Left ventricle myocardium inferior (tissue), 1 donor: ENCODE results near the gene CHID1. TPM values are rescaled to one million over a fixed set of nuclear protein-coding genes. Genes with fewer than 3 reads are reported as not detected.

Experiments used
- DNase-seq: peaks from one replicate; pipeline ENCODE4 v3.0.0-alpha.2; 2020
- H3K27ac ChIP-seq: fragments of 200-600 bp; replicated peaks from 2 replicates; pipeline ENCODE4 v1.8.0; 2021
- H3K27me3 ChIP-seq: fragments of 200-600 bp; 2 replicates; pipeline ENCODE4 v1.8.0; 2021; ENCODE audit warnings: low read depth
- H3K36me3 ChIP-seq: fragments of 200-600 bp; 2 replicates; pipeline ENCODE4 v1.8.0; 2021
- H3K4me1 ChIP-seq: fragments of 200-600 bp; 2 replicates; pipeline ENCODE4 v1.8.0; 2021
- H3K4me3 ChIP-seq: fragments of 200-600 bp; 2 replicates; pipeline ENCODE4 v1.8.0; 2021; ENCODE audit warnings: mild to moderate bottlenecking, moderate library complexity
- H3K9me3 ChIP-seq: fragments of 200-600 bp; replicated peaks from 2 replicates; pipeline ENCODE4 v1.8.0; 2021
- CTCF ChIP-seq: fragments of 200-600 bp; IDR thresholded peaks from 2 replicates; pipeline ENCODE4 v1.8.0; 2021; ENCODE audit warnings: antibody characterized with exemption, mild to moderate bottlenecking, borderline replicate concordance
- intact Hi-C: fragments of 100-400 bp; cut with micrococcal nuclease; formaldehyde crosslinking; loops from one replicate; pipeline ENCODE4 v1.11.0; 2022
- total RNA-seq: library from RNA; stranded (reverse); fragmentation: NEBNext Ultra II Directional; extraction: Animal tissue kit (Norgen Biotek cat#: 25700); gene quantifications from one replicate; pipeline ENCODE4 v1.2.1, GENCODE V29; 2021
- donor health status: DM: no; HTN: yes; CAD: no; lungs with severe emphysema.

The CHID1 gene
- total RNA-seq, 1 donor from 2014 or later = 54.2 TPM

- no peak overlapping the region for H3K4me3 ChIP-seq
- no peak for DNase-seq
- no peaks in the 10 kb centered on the region for H3K4me1 ChIP-seq
- no peaks in the 10 kb centered on the region for H3K9me3 ChIP-seq
- no peaks in the 10 kb centered on the region for H3K27me3 ChIP-seq
- H3K27ac ChIP-seq = no peak overlapping the region
- H3K36me3 ChIP-seq = peaks cover 63% of the 10 kb centered on the region
- TF ChIP-seq CTCF = no peak
- intact Hi-C loops = no loop called here
Measured at GRCh38 chr11:899724-900123, 10.9 kb downstream of the CHID1 start.

GRCh38 chr11:898540-899190, 11.9 kb downstream of the CHID1 start:
- Histone ChIP-seq H3K4me1 (no peaks in the 10 kb centered on the region), H3K4me3 (no peak overlapping the region), H3K27me3 (no peaks in the 10 kb centered on the region), H3K27ac (no peak overlapping the region), H3K9me3 (no peaks in the 10 kb centered on the region), H3K36me3 (peaks cover 52% of the 10 kb centered on the region)
- no peak for DNase-seq
- intact Hi-C loops = no loop called here
- peak; percentile 11 for TF ChIP-seq CTCF

- peak; percentile 18 for TF ChIP-seq CTCF
Measured at GRCh38 chr11:898143-898511, 12.5 kb downstream of the CHID1 start.

GRCh38 chr11:897253-898142, 13.1 kb downstream of the CHID1 start:
- no peak for DNase-seq
- Histone ChIP-seq H3K4me1 (no peaks in the 10 kb centered on the region), H3K4me3 (no peak overlapping the region), H3K9me3 (no peaks in the 10 kb centered on the region), H3K36me3 (peaks cover 40% of the 10 kb centered on the region), H3K27me3 (no peaks in the 10 kb centered on the region), H3K27ac (no peak overlapping the region)
- intact Hi-C loops = no loop called here
- TF ChIP-seq CTCF = no peak

More at GRCh38 chr11:898143-898511, 12.5 kb downstream of the CHID1 start:
- DNase-seq = no peak
- no peaks in the 10 kb centered on the region for H3K27me3 ChIP-seq
- no peaks in the 10 kb centered on the region for H3K4me1 ChIP-seq
- H3K27ac ChIP-seq = no peak overlapping the region
- no peak overlapping the region for H3K4me3 ChIP-seq
- H3K36me3 ChIP-seq = peaks cover 47% of the 10 kb centered on the region
- intact Hi-C loops = no loop called here
- H3K9me3 ChIP-seq = no peaks in the 10 kb centered on the region

- Histone ChIP-seq H3K27me3 (no peaks in the 10 kb centered on the region), H3K4me1 (no peaks in the 10 kb centered on the region), H3K36me3 (peaks cover 21% of the 10 kb centered on the region), H3K9me3 (no peaks in the 10 kb centered on the region), H3K27ac (no peak overlapping the region), H3K4me3 (no peak overlapping the region)
- intact Hi-C loops = no loop called here
- no peak for DNase-seq
- TF ChIP-seq CTCF = no peak
Measured at GRCh38 chr11:895331-896110, 15.1 kb downstream of the CHID1 start.
